Activated CD8-positive, alpha-beta memory T cell treated with anti-CD3 and anti-CD28 coated beads for 24 hours (primary cell): ENCODE measurements around the gene SLC50A1.
"Not testable (repeated sequence)": the region's sequence is repeated elsewhere in the genome, so short reads cannot be mapped to it uniquely, and the experiment has no call there.

Experiments used
- DNase-seq: peaks from one replicate; pipeline ENCODE4 v3.0.0-alpha.2; 2020

Gene SLC50A1

DNA sequence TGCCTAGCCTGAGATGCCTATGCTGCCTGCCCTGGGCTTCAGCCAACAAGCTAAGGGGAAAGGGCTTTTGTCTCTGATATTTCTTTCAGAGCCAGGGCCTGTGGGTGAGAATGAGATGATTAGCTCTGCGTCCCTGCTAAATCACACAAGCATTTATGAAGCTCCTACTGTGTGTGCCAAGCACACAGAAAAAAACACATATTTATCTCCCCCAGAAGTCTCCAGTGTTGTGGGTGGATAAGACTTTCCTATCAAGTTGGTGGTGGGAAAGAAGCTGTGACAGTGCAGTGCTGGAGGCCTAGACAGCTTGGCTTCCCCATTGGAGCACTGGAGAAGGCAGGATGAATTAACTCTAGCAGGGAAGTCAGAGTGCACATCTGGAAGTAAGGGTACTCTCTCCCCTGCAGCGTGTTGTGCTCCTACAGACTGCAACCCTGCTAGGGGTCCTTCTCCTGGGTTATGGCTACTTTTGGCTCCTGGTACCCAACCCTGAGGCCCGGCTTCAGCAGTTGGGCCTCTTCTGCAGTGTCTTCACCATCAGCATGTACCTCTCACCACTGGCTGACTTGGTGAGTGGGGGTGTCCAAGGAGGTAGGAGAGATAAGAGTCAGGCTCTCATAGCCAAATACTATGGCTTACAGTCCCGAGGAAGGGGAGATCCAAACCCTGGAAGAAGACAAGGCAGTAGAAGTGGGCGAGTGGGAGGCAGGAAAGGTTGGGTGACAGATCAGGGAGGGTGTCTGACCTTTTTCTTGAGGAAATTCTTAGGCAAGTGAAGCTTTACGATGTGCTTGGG, 1.7 kb downstream of the SLC50A1 start:
- DNase-seq, result no peak

DNA sequence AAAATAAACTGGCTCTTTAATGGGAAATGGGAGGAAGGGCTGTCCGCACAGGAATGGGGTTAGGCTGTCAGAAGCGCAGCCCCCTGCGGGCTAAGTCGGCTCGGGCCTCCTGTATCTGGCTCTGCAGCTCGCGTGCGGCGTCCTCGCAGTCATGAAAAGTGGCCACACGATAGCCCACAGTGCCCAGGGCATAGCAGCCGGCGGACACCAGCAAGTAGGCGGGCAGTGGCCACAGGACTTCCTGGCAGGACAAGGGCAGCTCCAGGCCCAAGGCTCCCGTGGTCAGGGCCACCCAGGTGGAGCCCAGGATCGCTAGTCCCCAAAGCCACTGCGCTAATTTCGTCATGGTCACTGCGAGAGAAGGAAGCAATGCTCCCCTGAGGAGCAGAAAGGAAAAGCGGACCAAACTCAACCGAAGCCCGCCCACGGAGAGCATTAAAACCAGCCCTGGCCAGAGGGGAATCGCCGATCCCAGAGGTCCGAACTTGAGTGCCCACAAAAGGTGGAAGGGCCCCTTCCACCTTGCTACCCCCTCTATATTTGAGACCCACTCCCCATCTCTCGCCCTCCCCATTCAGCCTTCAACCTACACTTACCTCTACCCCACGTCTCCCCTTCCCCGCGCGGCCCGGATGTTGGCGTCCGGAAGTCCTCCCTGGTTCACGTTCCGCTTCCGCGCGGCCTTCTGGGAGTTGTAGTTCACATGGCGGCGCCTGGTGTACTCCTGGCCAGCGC, 4.4 kb downstream of the SLC50A1 start, which contains the start of gene DPM3:
DPM3 (minus strand) TSS at position 637 of the 735 bp plus-strand sequence; CDS start at position 346, 291 bp downstream.
- DNase-seq, result peak; percentile 94

DNA sequence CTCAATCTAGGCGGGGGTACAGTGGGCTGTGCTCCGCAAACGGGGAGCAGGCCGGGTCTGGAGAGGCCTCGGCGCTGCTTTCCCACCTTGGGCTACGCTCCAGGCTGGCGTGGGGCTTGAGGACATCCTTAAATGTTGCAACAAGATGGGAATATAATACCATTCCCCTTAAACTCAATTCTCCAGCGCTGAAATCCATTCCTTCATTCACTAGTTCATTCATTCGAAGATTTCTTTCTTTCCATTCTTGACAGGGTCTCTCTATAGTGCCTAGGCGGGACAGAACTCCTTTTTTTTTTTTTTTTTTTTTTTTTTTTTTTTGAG, 4.9 kb downstream of the SLC50A1 start:
- no peak for DNase-seq

DNA sequence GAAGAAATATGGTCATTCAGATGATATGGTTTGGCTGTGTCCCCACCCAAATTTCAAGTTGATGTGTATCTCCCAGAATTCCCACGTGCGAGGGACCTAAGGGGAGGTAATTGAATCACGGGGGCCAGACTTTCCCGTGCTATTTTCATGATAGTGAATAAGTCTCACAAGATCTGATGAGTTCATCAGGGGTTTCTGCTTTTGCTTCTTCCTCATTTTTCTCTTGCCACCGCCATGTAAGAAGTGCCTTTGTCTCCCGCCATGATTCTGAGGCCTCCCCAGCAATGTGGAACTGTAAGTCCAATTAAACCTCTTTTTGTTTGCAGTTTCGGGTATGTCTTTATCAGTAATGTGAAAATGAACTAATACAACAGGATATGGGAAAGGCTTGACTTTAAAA, 6.1 kb downstream of the SLC50A1 start:
- DNase-seq, result no peak

DNA sequence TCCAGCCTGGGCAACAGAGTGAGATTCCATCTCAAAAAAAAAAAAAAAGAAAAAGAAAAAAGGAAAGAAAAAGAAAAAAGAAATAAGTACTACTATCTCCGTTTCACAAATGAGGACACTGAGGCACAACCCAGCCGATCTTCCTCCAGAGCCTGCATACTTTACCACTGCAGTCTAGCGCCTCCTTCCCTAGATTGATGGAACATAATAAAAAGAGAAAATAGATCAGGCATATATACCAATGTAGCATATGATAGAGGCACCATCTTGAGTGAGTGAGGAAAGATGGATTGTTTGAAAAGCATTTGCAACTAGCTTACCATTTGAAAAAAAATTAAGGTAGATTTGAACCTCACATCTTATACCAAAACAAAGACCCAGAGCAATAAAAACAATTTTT, 9.8 kb downstream of the SLC50A1 start:
- no peak for DNase-seq

DNA sequence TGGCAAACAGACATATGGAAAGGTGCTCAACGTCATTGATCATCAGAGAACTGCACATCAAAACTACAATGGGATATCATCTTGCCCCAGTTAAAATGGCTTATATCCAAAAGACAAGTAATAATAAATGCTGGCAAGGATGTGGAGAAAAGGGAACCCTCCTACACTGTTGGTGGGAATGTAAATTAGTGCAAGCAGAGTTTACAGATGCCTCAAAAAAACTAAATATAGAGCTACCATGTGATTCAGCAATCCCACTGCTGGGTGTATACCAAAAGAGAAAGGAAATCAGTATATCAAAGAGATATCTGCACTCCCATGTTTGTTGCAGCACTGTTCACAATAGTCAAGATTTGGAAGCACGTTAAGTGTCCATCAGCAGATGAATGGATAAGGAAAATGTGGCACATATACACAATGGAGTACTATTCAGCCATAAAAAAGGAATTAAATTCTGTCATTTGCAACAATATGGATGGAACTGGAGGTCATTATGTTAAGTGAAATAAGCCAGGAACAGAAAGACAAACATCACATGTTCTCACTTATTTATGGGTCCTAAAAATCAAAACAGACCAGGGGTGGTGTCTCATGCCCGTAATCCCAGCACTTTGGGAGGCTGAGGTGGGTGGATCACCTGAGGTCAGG, 20.5 kb downstream of the SLC50A1 start:
- DNase-seq, result not testable (repeated sequence)

DNA sequence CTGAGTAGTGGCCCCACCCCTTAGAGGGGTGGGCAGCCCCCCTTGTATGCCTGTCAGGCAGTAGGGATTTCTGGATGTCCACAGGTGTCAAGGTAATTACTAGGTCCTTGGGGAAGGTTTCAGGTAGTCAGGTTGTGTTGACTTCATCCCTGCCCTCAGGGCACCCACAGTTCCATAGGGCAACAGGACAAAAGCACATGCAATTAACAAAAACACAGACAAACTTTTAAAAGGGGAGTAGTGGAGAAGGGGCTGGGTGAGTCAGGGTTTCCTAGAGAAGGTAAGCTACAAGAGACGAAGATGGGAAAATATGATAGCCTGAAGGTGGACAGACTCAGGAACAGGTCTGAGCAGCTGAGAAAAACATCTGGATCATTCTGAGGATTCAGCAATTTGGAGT, 23.3 kb downstream of the SLC50A1 start:
- DNase-seq, result no peak

DNA sequence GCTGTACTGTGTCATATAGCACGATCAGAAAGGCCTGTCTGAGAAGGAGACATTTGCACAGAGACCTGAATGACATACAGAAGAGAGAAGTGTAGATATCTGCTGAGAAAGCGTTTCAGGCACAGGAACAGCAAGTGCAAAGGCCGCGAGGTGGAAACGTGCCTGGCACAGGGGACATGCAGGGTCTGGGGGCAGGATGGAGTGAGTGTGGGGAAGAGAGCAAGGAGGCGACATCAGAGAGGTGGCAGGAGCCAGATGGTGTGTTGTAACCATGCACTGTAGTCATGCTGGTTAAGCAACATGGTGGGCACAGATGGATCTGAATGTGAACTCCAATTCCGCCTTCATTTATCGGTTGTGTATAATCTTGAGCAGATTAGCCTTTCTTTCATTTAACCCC, 24.5 kb downstream of the SLC50A1 start:
- no peak for DNase-seq

DNA sequence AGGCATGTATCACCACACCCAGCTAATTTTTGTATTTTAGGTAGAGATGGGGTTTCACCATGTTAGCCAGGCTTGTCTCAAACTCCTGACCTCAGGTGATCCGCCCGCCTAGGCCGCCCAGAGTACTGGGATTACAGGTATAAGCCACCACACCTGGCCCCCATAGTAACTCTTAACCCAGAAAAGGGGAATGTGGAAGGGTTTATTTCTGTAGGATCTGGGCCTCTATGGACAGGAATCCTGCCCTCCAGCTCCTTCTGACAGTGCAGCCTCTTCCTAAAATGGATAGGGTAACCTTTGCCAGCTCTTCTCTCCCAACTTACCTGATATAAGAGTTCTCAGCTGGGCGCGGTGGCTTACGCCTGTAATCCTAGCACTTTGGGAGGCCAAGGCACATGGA, 27.0 kb downstream of the SLC50A1 start:
- DNase-seq, result not testable (repeated sequence)

DNA sequence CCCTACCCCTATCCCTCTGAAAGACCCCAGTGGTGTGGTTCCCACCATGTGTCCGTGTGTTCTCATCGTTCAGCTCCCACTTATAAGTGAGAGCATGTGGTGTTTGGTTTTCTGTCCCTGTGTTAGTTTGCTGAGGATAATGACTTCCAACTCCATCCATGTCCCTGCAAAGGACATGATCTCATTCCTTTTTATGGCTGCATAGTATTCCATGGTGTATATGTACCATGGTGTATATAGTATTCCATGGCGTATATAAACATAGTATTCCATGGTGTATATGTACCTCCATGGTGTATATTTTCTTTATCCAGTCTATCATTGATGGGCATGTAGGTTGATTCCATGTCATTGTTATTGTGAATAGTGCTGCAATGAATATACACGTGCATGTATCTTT, 28.1 kb downstream of the SLC50A1 start:
- not testable (repeated sequence) for DNase-seq

DNA sequence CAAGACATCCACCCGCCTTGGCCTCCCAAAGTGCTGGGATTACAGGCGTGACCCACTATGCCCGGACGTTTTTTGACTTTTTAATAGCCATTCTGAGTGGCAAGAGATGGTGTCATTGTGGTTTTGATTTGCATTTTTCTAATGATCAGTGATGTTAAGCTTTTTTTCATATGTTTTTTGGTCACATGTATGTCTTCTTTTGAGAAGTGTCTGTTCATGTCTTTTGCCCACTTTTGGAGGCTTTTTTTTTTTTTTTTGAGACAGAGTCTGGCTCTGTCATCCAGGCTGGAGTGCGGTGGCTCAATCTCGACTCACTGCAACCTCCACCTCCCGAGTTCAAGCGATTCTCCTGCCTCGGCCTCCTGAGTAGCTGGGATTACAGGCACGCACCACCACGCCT, 29.0 kb downstream of the SLC50A1 start:
- not testable (repeated sequence) for DNase-seq

DNA sequence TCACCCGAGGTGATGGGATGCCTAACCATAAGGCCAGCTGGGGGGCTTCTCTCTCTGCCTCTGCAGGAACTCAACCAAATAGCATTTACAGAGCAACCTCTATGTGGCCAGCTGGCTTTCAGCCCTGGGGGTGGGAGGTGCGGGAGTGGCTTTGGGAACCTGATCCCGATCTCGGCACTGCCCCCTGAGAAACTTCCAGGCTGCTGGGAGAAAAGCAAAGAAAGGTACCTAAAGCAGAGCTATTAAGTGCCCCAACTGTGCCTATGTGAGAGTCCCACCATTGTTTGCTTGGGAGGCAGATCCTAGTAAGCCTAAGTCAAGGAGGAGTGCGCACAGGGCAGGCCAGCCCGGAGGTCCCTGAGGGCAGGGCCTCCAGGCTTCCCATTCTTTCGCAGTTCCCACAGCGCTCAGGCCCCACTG, 30.4 kb downstream of the SLC50A1 start:
- peak; percentile 47 for DNase-seq

DNA sequence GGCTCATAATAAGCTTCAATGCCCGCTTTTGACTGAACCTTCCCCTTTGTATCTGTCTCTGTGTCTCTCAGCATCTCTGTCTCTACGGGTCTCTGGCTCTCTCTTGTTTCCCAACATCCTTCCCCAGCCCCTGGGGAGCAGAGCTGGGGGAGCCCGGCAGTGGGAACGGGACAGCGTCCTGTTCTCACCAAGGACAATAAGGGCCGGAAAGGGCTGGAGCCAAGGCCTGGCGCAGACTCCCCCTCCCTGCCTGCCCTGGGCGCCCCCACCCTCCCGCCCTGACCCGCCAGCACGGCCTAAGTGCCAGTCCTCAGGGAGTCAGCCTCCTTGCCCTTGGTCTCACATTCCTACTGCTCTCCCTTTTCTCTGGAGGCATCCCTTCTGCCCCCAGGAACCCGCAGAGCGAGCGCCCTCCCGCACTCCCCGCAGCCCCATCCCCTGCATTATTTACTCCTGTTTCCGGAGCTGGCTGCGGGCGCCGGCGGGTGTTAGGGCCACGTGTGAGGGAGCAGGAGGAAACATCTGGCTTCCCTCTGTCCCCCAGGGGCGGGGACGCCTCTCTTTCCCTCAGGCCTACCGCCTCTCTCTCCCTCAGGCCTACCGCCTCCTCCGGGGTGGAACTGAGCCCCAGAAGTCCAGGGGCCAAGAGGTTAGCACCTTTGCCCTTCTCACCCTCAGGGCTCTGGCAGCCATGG, 31.0 kb downstream of the SLC50A1 start:
- DNase-seq, result peak; percentile 49

DNA sequence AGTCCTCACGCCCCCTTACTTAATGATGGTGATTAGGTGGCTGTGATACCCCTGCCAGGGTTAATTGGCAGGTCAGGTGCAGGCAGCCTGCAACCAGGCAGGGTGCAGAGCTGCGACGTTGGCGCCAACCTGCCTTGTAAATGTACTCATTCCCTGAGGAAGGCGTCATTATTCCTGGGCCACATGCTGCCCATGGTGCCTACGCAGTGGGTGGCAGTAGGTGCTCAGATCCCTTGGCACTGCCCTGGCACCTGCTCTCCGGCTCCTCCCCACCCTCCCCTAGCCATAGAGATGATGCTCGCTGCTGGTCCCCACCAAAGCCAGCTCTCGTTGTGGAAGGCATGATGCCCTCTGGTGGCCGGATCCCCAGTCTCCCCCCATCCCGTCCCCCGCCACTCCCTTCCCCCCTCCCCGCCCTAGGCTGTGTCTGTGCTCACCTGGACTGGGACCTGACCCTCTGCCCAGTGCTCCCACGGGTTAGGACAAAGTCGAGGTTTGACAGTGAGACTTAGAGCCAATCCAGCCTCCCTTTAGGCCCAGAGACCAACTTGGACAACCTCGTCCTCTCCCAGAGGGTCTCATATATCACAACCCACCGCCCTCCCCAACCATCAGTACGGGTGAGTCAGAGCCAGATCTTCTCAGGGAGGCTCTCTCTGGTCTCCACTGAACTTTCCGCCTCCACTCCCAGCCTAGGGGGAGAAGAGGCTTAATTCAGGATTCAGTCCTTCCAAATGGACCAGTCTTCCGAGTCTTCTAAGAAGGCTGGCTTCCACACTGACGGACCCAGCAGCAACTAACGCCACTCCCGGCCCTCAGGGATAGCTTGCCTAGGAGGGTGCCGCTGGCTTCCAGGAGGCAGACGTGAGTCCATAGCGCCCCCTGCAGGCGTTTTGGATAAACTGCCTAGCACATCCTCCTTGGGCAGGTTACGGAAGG, 31.8 kb downstream of the SLC50A1 start:
- peak; percentile 94 for DNase-seq

DNA sequence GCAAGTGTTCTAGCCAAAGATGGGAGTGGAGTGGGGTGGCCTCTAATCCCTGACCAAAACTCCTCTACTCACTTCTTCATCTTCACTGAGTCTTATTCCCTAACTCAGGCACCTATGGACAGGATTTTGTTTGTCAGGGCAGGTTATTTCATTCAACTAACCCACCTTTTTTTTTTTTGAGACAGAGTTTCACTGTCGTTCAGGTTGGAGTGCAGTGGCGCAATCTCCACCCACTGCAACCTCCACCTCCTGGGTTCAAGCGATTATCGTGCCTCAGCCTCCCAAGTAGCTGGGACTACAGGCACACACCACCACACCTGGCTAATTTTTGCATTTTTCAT, 32.4 kb downstream of the SLC50A1 start:
- not testable (repeated sequence) for DNase-seq

DNA sequence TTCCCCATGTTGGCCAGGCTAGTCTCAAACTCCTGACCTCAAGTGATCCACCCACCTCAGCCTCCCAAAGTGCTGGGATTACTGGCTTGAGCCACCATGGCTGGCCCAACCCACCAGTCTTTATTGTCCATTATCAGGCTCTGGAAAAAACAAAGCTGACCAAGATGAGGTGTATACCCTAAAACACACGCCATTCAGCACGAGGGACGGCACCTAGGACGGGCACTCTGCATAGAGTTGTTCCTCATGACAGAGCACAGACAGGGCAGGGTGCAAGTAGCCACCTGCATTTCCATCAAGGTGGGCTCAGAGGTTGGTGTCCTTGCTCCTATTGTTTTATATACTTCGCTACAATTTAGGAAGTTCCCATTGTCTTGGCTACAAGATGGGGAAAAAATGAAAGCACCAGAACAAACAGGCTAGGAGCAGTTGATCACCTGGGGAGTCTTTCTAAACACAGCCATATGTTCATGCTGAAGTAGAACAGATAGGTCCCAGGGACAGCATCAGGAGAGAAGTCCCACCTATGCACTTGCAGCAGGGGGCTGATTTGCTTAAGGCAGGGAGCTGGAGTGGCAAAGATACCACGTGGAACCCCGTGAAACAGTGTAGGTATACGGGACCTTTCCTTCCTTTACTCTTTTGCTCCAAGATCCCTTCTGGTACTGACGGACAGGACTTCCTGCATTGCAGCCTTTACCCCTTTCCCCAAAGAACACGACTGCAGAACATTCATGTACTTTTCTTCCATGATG, 33.0 kb downstream of the SLC50A1 start:
- peak; percentile 49 for DNase-seq

DNA sequence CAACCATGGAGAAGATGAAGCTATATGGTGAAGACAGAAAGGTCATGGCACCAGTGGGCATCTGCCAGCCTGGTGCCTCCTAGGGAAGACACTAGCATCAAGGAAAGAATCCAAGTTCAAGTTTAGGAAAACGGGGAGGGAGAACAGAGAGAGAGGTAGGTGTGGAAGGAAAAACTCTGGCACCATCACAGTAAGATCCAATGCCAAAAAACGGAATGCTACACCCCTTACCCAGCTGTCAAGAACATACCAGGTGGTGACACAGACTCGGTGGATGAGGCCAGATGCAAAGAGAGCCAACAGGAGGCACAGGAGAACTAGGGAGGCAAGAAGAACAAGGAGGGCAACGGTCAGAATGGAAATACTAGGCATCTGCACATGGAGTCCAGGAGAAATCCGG, 33.9 kb downstream of the SLC50A1 start:
- DNase-seq, result no peak

DNA sequence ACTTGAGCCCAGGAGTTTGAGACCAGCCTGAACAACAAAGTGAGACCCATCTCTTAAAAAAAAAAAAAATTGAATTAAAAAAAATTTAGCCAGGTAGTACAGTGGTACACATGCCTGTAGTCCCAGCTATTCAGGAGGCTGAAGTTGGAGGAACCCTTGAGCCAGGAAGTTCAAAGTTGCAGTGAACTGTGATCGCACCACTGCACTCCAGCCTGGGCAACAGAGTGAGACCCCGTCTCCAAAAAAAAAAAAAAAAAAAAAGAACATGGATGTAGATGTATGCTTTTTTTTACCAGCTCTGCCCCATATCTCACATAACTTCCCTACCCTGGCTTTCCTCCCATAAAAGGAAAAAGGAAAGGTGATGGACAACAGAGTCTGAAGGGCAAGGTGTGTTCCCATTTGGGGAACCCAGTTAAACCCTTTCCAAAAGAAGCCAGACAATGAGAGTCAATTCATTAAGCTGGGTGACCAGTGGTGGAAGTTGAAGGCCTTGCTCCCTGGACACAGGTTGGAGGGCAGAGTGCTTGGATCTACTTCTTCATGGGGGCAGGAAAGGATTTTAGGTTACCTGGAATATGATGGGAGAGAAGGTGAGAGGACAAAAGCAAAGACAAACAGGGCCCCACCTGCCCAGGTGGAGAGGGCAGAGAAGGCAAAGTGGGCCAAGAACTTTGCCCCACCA, 34.6 kb downstream of the SLC50A1 start:
- peak; percentile 9 for DNase-seq

DNA sequence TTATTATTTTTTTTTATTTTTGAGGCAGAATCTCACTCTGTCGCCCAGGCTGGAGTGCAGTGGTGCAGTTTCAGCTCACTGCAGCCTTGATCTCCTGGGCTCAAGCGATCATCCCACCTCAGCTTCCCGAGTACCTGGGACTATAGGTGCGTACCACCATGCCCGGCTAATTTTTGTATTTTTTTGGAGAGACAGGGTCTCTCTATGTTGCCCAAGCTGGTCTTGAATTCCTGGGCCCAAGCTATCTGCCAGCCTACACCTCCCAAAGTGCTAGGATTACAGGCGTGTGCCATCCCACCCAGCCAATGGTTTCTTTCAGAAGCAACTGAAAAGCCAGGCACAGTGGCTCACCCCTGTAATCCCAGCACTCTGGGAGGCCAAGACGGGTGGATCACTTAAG, 35.2 kb downstream of the SLC50A1 start:
- peak; percentile 32 for DNase-seq

DNA sequence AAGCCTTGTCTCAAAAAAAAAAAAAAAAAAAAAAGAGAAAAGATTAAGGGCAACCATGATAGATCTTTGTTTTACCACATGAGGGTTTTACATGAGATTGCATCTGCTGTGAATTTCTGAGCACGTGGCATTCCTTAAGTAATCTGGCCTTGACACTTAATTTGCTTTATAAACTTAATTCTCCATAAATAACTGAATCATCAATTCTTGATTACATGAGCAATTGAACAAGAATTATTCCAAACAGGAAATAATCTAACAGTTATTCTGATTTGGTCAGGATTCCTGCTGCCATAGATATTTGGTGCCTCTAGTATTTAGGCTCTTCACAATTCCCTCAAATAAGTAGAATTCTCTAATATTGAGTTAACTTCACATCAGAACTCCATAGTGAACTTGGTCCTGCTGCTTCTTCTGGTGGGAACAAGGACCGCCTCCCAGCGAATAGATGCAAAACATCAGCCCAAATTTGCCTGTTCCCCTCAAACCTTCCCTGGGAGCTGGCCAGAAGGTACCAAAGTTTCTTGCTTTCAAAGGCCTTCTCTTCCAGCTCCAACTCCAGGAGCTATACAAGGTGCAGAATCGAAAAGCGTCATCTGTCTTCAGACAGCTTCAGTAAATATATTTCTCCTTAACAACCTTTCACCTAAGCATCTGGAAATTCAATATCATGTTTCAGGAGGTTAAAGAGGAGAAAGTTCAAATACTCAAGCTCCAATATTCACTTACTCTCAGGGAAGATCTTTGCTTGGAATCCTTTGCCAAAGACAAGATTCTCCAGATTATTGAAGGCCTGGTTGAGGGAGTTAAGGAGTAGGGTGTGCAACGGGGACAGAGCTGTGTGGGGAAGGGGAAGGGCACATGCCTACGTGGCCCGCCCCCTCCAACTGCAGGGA, 36.4 kb downstream of the SLC50A1 start:
- peak; percentile 19 for DNase-seq
